IMR-90 (cell line): ENCODE data around the gene PTPRCAP. TPM values are rescaled to one million over a fixed set of nuclear protein-coding genes. Genes with fewer than 3 reads are reported as not detected.

Experiments used
- ATAC-seq: fragments of 200-7000 bp; cut with Tn5 transposase; 2 replicates; pipeline ENCODE4 v1.9.1; 2020; ENCODE audit warnings: low read depth, mild to moderate bottlenecking, moderate library complexity
- BruUV-seq: library from RNA; stranded (reverse); fragments of 400-500 nt; replicated peaks from 2 replicates; lab custom pipeline; 2021; lab: Mats Ljungman, UMichigan
- CTCF ChIA-PET: fragments of 300-600 bp; formaldehyde crosslinking; extraction: SDS; loops from one replicate; lab custom pipeline; 2021; ENCODE audit warnings: antibody characterized with exemption; lab: Yijun Ruan, JAX
- POLR2A ChIA-PET: fragments of 300-600 bp; sonication (Branson Sonifier 250); formaldehyde crosslinking; loops from one replicate; lab custom pipeline; 2022; ENCODE audit warnings: antibody characterized with exemption; ENCODE audit not compliant: unreplicated experiment; lab: Charles Lee
- DNase-seq: peaks from one replicate; pipeline ENCODE4 v3.0.0; 2013
- H2AFZ ChIP-seq: replicated peaks from 2 replicates; pipeline ENCODE3; 2013; ENCODE audit warnings: low read length, mild to moderate bottlenecking; ENCODE audit not compliant: poor library complexity
- H2AK5ac ChIP-seq: 2 replicates; pipeline ENCODE4 v1.6.1; 2013; ENCODE audit warnings: low read depth, low read length, inconsistent platforms
- H2AK9ac ChIP-seq: replicated peaks from 2 replicates; pipeline ENCODE3; 2013; ENCODE audit warnings: mild to moderate bottlenecking, low read depth, low read length, moderate library complexity; ENCODE audit not compliant: poor library complexity
- H2BK120ac ChIP-seq: 2 replicates; pipeline ENCODE4 v1.6.1; 2013; ENCODE audit warnings: low read depth, low read length, inconsistent platforms
- H2BK15ac ChIP-seq: 3 replicates; pipeline ENCODE4 v1.6.1; 2013; ENCODE audit warnings: low read depth, low read length, inconsistent platforms
- H2BK20ac ChIP-seq: 2 replicates; pipeline ENCODE4 v1.6.1; 2013; ENCODE audit warnings: low read depth, mild to moderate bottlenecking, inconsistent platforms, low read length, moderate library complexity
- H2BK5ac ChIP-seq: 2 replicates; pipeline ENCODE4 v1.6.1; 2013; ENCODE audit warnings: mild to moderate bottlenecking, low read depth, low read length, inconsistent platforms; ENCODE audit not compliant: poor library complexity, severe bottlenecking
- H3K14ac ChIP-seq: replicated peaks from 2 replicates; pipeline ENCODE4 v1.6.1; 2013; ENCODE audit warnings: low read depth, low read length, inconsistent platforms
- H3K18ac ChIP-seq: 2 replicates; pipeline ENCODE4 v1.6.1; 2013; ENCODE audit warnings: low read depth, low read length, control low read depth
- H3K23ac ChIP-seq: 2 replicates; pipeline ENCODE4 v1.6.1; 2013; ENCODE audit warnings: low read depth, low read length, inconsistent platforms
- H3K27ac ChIP-seq: 2 replicates; pipeline ENCODE4 v1.5.1; 2013; ENCODE audit warnings: mild to moderate bottlenecking, control low read depth, low read length; ENCODE audit not compliant: insufficient read depth
- H3K27me3 ChIP-seq: 2 replicates; pipeline ENCODE4 v1.6.1; 2013; ENCODE audit warnings: low read length; ENCODE audit not compliant: control insufficient read depth, insufficient read depth
- H3K36me3 ChIP-seq: 2 replicates; pipeline ENCODE4 v1.6.1; 2013; ENCODE audit warnings: low read length, mixed read lengths; ENCODE audit not compliant: control insufficient read depth, insufficient read depth
- H3K4ac ChIP-seq: 2 replicates; pipeline ENCODE4 v1.6.1; 2013; ENCODE audit warnings: low read depth, low read length, inconsistent platforms
- H3K4me1 ChIP-seq: 2 replicates; pipeline ENCODE4 v1.6.1; 2013; ENCODE audit warnings: low read length, mixed read lengths; ENCODE audit not compliant: control insufficient read depth, insufficient read depth
- H3K4me2 ChIP-seq: 2 replicates; pipeline ENCODE4 v1.6.1; 2013; ENCODE audit warnings: low read depth, mild to moderate bottlenecking, control low read depth, low read length, moderate library complexity
- H3K4me3 ChIP-seq: 2 replicates; pipeline ENCODE4 v1.5.1; 2013; ENCODE audit warnings: low read depth, mild to moderate bottlenecking, control low read depth, low read length, moderate library complexity; ENCODE audit not compliant: insufficient read depth
- H3K56ac ChIP-seq: 2 replicates; pipeline ENCODE4 v1.6.1; 2013; ENCODE audit warnings: low read length, inconsistent platforms; ENCODE audit not compliant: insufficient read depth; ENCODE audit errors: extremely low read depth
- H3K79me1 ChIP-seq, 2 experiments: 2 replicates each; pipeline ENCODE4 v1.6.1; 2013; ENCODE audit warnings: low read length in 2 of 2, inconsistent platforms in 1 of 2, low read depth in 1 of 2
- H3K9ac ChIP-seq: 2 replicates; pipeline ENCODE4 v1.6.1; 2013; ENCODE audit warnings: low read depth, low read length, control low read depth
- H3K9me1 ChIP-seq: 2 replicates; pipeline ENCODE4 v1.6.1; 2013; ENCODE audit warnings: low read length, inconsistent platforms; ENCODE audit not compliant: insufficient read depth
- H3K9me3 ChIP-seq: 2 replicates; pipeline ENCODE4 v1.6.1; 2013; ENCODE audit warnings: low read length; ENCODE audit not compliant: control insufficient read depth, insufficient read depth
- H4K20me1 ChIP-seq: 2 replicates; pipeline ENCODE4 v1.6.1; 2013; ENCODE audit warnings: low read length, inconsistent platforms; ENCODE audit not compliant: insufficient read depth
- H4K5ac ChIP-seq: 2 replicates; pipeline ENCODE4 v1.6.1; 2013; ENCODE audit warnings: mild to moderate bottlenecking, low read depth, low read length, control low read depth
- H4K8ac ChIP-seq, 2 experiments: 2 replicates each; pipeline ENCODE4 v1.6.1; 2013; ENCODE audit warnings: low read depth in 2 of 2, low read length in 2 of 2, control low read depth in 1 of 2, inconsistent platforms in 1 of 2
- H4K91ac ChIP-seq: 2 replicates; pipeline ENCODE4 v1.6.1; 2013; ENCODE audit warnings: low read depth, low read length, inconsistent platforms; ENCODE audit not compliant: insufficient read depth
- BHLHE40 ChIP-seq: fragments of 150-350 bp; IDR thresholded peaks from 2 replicates; pipeline ENCODE4 v1.6.1; 2016; ENCODE audit warnings: mild to moderate bottlenecking, low read depth, low read length
- CEBPB ChIP-seq: IDR thresholded peaks from 2 replicates; pipeline ENCODE4 v1.6.1; 2012; ENCODE audit warnings: low read depth, low read length, improper control_type of control experiment
- CHD1 ChIP-seq: IDR thresholded peaks from 2 replicates; pipeline ENCODE4 v1.6.1; 2012; ENCODE audit warnings: low read depth, low read length, improper control_type of control experiment
- CTCF ChIP-seq: conservative IDR thresholded peaks from 2 replicates; pipeline ENCODE4 v1.5.1; 2012; ENCODE audit warnings: mild to moderate bottlenecking, low read depth, low read length, improper control_type of control experiment
- ELK1 ChIP-seq: fragments of 150-350 bp; IDR thresholded peaks from 2 replicates; pipeline ENCODE4 v1.6.1; 2016; ENCODE audit warnings: low read depth, mild to moderate bottlenecking, low read length, moderate library complexity, borderline replicate concordance
- FOS ChIP-seq: fragments of 150-350 bp; IDR thresholded peaks from 2 replicates; pipeline ENCODE4 v1.6.1; 2016; ENCODE audit warnings: low read depth, low read length
- MAFK ChIP-seq: IDR thresholded peaks from 2 replicates; pipeline ENCODE4 v1.6.1; 2012; ENCODE audit warnings: low read depth, low read length, improper control_type of control experiment
- MAZ ChIP-seq: IDR thresholded peaks from 2 replicates; pipeline ENCODE4 v1.6.1; 2012; ENCODE audit warnings: low read depth, mild to moderate bottlenecking, low read length, improper control_type of control experiment, moderate library complexity, borderline replicate concordance
- MXI1 ChIP-seq: IDR thresholded peaks from 2 replicates; pipeline ENCODE4 v1.6.1; 2012; ENCODE audit warnings: low read depth, mild to moderate bottlenecking, low read length, moderate library complexity, borderline replicate concordance
- NFE2L2 ChIP-seq: fragments of 150-350 bp; IDR thresholded peaks from 2 replicates; pipeline ENCODE4 v1.6.1; 2016; ENCODE audit warnings: low read depth, mild to moderate bottlenecking, low read length
- POLR2A ChIP-seq: IDR thresholded peaks from 2 replicates; pipeline ENCODE4 v1.6.1; 2012; ENCODE audit warnings: mild to moderate bottlenecking, low read depth, low read length
- RAD21 ChIP-seq: IDR thresholded peaks from 2 replicates; pipeline ENCODE4 v1.6.1; 2012; ENCODE audit warnings: low read length, improper control_type of control experiment
- RCOR1 ChIP-seq: IDR thresholded peaks from 2 replicates; pipeline ENCODE4 v1.6.1; 2012; ENCODE audit warnings: mild to moderate bottlenecking, low read length, improper control_type of control experiment; ENCODE audit not compliant: insufficient replicate concordance
- RFX5 ChIP-seq: IDR thresholded peaks from 2 replicates; pipeline ENCODE4 v1.8.0; 2012; ENCODE audit warnings: low read depth, mild to moderate bottlenecking, low read length, moderate library complexity
- SMC3 ChIP-seq: fragments of 150-350 bp; IDR thresholded peaks from 2 replicates; pipeline ENCODE4 v1.6.1; 2016; ENCODE audit warnings: low read depth, mild to moderate bottlenecking, antibody characterized with exemption, low read length, moderate library complexity
- USF2 ChIP-seq: fragments of 150-350 bp; IDR thresholded peaks from 2 replicates; pipeline ENCODE4 v1.6.1; 2017; ENCODE audit warnings: mild to moderate bottlenecking, antibody characterized with exemption, low read length, low read depth
- WGBS, 2 experiments: methylation state at CpG; one replicate each; pipeline versions ENCODE4 v1.1.5 to v1.1.7; 2013; ENCODE audit warnings: missing lambda C conversion rate in 2 of 2; ENCODE audit not compliant: insufficient read length in 1 of 2; ENCODE audit errors: extremely low coverage in 2 of 2; 5-methylcytosine and 5-hydroxymethylcytosine counted together
- dilution Hi-C: fragments of 300-500 bp; cut with HindIII; formaldehyde crosslinking; loops from one replicate; pipeline ENCODE4 v1.14.3; 2018; ENCODE audit warnings: low sequenced_read_pairs; ENCODE audit not compliant: unreplicated experiment
- in situ Hi-C: fragments of 300-500 bp; cut with MboI; formaldehyde crosslinking; loops from 3 replicates; pipeline ENCODE4 v1.14.3; 2019; ENCODE audit warnings: low sequenced_read_pairs, inconsistent platforms, mixed read lengths
- intact Hi-C: fragments of 100-400 bp; cut with micrococcal nuclease; formaldehyde crosslinking; loops from 2 replicates; pipeline ENCODE4 v1.10.0; 2022
- polyA plus RNA-seq, 3 experiments: library from polyadenylated mRNA; depleted of rRNA; stranded (reverse); fragments of >200 nt; gene quantifications; 2 replicates each; pipeline ENCODE4 v1.2.3, GENCODE V29; 2012; ENCODE audit warnings: low replicate concordance in 1 of 3
- total RNA-seq: library from RNA; depleted of rRNA; stranded (reverse); fragments of >200 nt; gene quantifications from 2 replicates; pipeline ENCODE4 v1.2.3, GENCODE V29; 2012

PTPRCAP gene
- total and polyA plus RNA-seq, 2 of the 4 experiments (the other 2 are of a cell fraction) = 0.24 TPM; not detected in 1

GRCh38 chr11:67484847-67485311 lies 47.4 kb upstream of the PTPRCAP start:
- ChIA-PET POLR2A (interaction anchor here (0.5 kb wide), 1 partner anchor 83 kb away, joined by 3 read pairs; the partner anchor contains the start of gene PPP1CA), CTCF (no interaction called here)
- H3K56ac ChIP-seq = no peak overlapping the region
- no peak overlapping the region for H4K5ac ChIP-seq
- peaks cover 14 to 38% of the 10 kb centered on the region in 2 experiments for H3K79me1 ChIP-seq
- DNase-seq = no peak
- peaks cover 3% of the 10 kb centered on the region; the same call in 1 of the 2 replicates for H3K4me1 ChIP-seq
- H2AK5ac ChIP-seq = no peak overlapping the region
- peaks cover 18% of the 10 kb centered on the region for H3K9me1 ChIP-seq
- 94% methylated on average over 9 of the region's 11 CpGs; no CpG with 5 or more reads in 1 of the 2 experiments for WGBS, 2 experiments
- H2BK20ac ChIP-seq = no peak overlapping the region
- no peak overlapping the region for H2BK120ac ChIP-seq
- no peak overlapping the region for H2BK15ac ChIP-seq
- no peaks in the 10 kb centered on the region for H3K9me3 ChIP-seq
- H3K23ac ChIP-seq = no peak overlapping the region
- no peak overlapping the region for H3K4me2 ChIP-seq
- no peak overlapping the region for H2BK5ac ChIP-seq
- peak overlapping the region; percentile 24 for H2AK9ac ChIP-seq
- H3K36me3 ChIP-seq = peaks cover 14% of the 10 kb centered on the region
- no peak overlapping the region for H4K8ac ChIP-seq
- no peak overlapping the region for H3K27ac ChIP-seq
- no peak overlapping the region for H2AFZ ChIP-seq
- TF ChIP-seq RAD21 = no peak
- no peak for TF ChIP-seq RFX5
- no peak for TF ChIP-seq USF2
- TF ChIP-seq MAZ = no peak
- TF ChIP-seq CHD1 = no peak
- no peak for TF ChIP-seq POLR2A
- no peak for TF ChIP-seq ELK1
- no peak for TF ChIP-seq BHLHE40
- TF ChIP-seq MAFK = no peak
- no peak for TF ChIP-seq CTCF
- no peak for TF ChIP-seq RCOR1
- TF ChIP-seq NFE2L2 = no peak
- TF ChIP-seq SMC3 = no peak
- no peak for TF ChIP-seq MXI1
- TF ChIP-seq FOS = no peak
- no peak for TF ChIP-seq CEBPB
- H3K4me3 ChIP-seq = no peak overlapping the region
- no peak overlapping the region for H4K91ac ChIP-seq
- dilution Hi-C loops = no loop called here
- no peak for ATAC-seq
- in situ Hi-C loops = no loop called here
- no peaks in the 10 kb centered on the region; the same call in none of the 2 replicates for H4K20me1 ChIP-seq
- no TSS peak for BruUV-seq
- H3K14ac ChIP-seq = no peak overlapping the region
- no peaks in the 10 kb centered on the region for H3K27me3 ChIP-seq
- intact Hi-C loops = loop anchor here (5.0 kb wide), 1 partner anchor 63 kb away; no protein-coding TSS in a partner anchor
- H3K9ac ChIP-seq = no peak overlapping the region
- H3K4ac ChIP-seq = no peak overlapping the region
- no peak overlapping the region for H3K18ac ChIP-seq
